Dermis blood vessel endothelial cell (primary cell): ENCODE measurements around the gene HPCA. TPM values are rescaled to one million over a fixed set of nuclear protein-coding genes. Genes with fewer than 3 reads are reported as not detected.

Experiments used
- DNase-seq: peaks from one replicate; pipeline ENCODE4 v3.0.0; 2010
- total RNA-seq: library from RNA; depleted of rRNA; stranded (reverse); fragments of >200 nt; gene quantifications from 2 replicates; pipeline ENCODE4 v1.2.3, GENCODE V29; 2014

HPCA gene
- total RNA-seq, 1 donor from 2014 or later = not detected

- no peak for DNase-seq
These were observed 4.4 kb downstream of the HPCA start for GRCh38 chr1:32890516-32891240.

DNA sequence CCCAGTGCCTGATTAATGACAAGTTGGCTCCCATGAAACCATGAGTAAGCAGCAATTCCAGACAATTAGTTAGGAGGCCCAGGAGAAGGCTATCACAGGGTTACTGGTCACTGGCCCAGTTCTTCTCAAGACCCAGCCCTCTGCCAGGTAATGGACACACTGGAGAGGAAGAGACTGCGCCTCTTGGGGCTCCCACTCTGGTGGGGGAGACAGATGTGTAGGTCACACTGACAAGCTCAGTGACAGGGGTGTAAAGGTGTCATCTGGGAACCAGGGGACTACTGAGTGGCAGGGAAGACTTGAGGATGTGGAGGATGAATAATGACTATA, 4.9 kb downstream of the HPCA start:
- no peak for DNase-seq

GRCh38 chr1:32891630-32892029, 5.3 kb downstream of the HPCA start:
- DNase-seq = no peak

DNA sequence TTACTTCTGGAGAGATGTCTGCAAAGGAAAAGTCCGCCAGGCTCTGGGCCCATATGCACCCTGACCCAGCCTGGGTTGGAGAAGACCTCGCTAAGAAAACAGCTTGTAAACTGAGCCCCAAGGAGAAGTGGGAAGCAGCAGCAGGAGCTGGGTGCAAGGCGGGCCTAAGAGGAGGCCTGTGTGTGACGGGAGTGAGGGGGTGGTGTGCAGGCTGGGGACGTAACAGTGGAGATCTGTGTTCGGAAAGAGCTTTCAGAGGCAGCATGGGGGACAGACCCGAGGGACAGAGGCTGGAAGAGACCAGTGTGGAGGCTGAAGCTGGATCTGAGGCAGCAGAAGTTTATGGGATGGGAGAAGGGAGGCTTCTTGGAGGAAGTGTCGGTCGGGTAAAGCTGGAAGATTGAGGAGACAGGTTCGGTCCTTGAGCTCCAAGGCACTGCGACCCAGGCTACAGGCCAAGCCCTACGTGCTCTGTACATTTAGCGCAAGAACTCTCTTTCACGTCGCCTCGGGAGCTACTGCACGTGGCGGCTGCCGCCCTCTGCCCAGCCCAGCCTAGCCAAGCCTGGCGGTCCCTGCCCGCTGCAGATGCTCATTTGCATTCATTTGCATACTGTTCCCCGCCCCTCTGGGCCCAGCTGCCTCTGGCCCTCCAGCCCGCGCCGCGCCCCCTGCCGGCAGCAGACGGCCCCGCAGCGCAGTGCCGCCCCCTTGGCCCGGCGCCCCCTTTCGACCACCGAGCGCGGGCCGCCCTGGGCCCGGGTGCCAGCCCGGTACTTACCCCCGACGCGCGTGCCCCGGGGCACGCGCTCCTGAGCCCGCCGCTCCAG, 6.3 kb downstream of the HPCA start:
- peak; percentile 54 for DNase-seq

DNA sequence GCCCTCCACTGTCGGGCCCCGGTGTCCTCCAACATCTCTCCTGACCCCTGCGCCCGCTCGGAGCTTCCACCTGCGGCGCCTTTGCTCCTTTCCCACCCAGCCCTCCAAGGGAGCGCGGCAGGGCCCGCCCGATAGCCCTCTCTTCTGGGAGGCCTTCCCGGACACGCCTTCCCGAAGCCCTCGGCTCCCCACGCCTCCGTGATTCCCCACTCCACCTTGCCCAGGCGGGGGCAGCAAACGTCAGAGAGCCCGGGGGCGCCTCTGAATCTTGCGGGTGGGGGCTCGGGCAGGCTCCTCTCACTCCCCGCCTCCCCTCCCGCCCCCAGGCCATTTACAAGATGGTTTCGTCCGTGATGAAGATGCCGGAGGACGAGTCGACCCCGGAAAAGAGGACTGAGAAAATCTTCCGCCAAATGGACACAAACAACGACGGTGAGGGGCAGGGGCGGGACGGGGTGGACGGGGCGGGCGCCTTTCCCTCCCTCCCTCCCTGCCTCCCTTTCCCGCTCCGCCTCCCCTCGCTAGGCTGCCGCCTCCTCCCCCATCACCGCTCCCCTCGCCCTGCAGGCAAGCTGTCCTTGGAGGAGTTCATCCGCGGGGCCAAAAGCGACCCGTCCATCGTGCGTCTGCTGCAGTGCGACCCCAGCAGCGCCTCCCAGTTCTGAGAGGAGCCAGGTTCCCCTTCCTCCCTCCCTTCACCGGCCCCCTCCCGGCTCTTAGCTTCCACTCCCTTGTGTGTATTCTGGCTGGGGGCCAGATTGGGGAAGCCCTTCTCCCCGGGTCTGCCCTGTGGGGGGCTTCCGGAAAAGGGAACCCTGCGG, 7.1 kb downstream of the HPCA start:
- peak; percentile 35 for DNase-seq

- DNase-seq = no peak
These were observed 7.8 kb downstream of the HPCA start for GRCh38 chr1:32894019-32894600.

GRCh38 chr1:32894681-32895080, 8.4 kb downstream of the HPCA start:
- no peak for DNase-seq

- no peak for DNase-seq
These were observed 9.3 kb downstream of the HPCA start for GRCh38 chr1:32895325-32896215.

GRCh38 chr1:32896451-32896850, 10.2 kb downstream of the HPCA start:
- DNase-seq = no peak

- DNase-seq = peak; percentile 41
These were observed 11.1 kb downstream of the HPCA start for GRCh38 chr1:32897082-32898049.

- no peak for DNase-seq
These were observed 11.8 kb downstream of the HPCA start for GRCh38 chr1:32898056-32898455.

DNA sequence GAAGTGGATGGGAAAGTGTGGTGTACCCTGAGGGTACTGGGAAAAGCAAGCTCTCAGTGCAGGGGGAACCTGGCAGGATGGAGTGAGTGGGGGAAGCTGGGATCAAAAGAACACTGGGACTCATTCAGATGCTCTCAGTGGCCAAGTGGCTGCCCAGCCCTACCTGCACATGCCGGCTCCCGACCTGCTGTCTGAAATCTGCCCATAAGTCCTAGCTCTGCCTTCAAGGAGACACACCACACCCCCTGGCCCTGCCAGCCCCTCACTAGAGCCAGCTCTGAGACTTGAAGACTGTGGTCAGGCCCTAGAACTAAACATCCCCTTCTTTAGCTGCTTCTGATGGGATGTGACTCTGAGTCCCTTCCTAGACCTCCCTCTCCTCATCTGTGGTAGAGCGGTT, 12.7 kb downstream of the HPCA start:
- DNase-seq = no peak

- no peak for DNase-seq
These were observed 13.4 kb downstream of the HPCA start for GRCh38 chr1:32899586-32900296.

GRCh38 chr1:32900371-32900955, 14.2 kb downstream of the HPCA start:
- DNase-seq = no peak

DNA sequence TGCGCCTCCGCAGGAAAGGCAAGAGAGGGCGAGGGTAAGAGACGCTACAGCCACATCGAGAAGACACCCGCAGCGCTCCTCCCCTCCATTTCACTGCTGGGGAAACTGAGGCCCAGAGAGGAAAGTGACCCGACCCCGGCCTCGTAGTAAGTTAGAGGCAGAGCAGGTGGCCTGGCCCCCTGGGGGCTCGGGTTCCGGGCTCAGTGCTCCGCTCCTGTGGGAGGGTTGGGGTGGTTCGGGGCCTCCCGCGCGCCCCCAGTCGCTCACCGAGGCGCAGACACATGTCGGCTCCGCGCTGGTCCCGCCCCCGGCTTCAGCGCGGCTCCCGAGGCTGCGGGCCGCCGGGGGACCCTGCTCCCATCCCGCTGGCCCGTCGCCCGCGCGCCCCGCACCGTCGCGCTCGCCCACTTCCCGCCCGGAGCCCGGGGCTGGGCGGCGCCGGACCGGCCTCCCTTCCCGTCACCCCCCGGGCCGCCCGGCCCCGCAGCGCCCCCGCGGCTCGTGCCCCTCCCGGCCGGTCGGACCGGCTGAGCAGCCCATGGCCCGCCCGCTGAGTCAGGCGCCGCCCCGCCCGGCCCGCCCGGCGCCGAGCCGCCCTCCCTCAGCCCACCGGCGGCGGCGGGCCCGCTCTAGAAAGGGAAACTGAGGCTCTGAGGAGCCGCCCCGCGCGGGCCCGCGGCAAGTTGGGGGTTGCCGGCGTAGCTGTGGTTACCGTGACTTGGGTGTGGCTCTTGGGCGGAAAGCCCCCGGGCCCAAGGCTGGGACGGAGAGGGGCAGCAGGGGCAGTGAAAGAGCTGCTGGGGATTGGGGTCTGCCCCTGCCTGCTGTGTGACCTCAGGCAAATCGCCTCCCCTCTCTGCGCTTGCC, 14.9 kb downstream of the HPCA start, which contains the start of gene TMEM54:
Gene TMEM54 (minus strand): TSS at position 434 of the 867 bp plus-strand sequence. CDS start 151 bp downstream, at position 283.
- DNase-seq = peak; percentile 28

DNA sequence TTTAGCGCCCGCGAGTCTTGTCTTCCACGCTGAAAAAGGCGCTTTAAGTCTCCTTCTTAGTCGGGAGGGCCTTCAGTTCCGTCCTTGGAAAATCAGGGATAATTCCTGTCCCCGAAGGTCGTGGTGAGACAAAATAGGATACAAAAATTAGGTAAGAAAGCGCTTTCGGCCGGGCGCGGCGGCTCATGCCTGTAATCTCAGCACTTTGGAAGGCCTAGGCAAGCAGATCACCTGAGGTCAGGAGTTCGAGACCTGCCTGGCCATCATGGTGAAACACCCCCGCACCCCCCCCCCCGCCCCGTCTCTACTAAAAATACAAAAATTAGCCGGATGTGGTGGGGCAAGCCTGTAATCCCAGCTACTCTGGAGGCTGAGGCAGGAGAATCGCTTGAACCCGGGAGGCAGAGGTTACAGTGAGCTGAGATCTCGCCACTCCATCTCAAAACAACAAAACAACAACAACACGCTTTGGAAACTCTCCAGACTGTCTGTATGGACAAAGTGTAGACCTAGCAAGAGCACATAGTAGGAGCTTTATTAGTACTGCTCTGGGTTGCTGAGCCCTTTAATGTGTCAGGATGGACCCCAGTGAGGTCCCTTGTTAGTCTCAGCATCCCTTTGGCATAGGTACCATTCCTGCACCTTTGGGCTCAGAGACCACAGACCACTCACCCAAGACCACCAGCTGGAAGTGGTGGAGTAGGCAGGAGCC, 15.7 kb downstream of the HPCA start:
- DNase-seq = no peak

DNA sequence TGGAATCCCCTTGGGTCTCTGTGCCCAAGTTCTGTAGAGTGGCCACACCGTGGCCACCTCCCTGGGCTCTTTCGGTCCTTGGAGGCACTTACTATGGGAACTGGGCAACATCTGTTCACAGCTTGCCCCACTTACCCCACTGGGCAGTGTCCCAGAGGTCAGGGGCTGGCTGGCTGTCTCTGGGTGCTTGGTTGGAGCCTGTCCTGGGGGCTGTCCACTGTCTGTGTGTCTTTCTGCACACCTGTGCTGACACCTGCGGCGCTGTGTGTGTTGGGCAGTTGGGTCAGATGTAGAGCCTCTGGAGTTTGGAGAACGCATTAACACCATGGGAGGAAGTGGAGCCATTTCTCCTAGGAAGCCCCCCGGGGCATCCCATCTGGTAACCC, 16.2 kb downstream of the HPCA start:
- DNase-seq = no peak
